SK-N-SH treated with all-trans-retinoic acid at 6 μM for 48 hours (cell line): ENCODE results near the gene ARHGDIG.
"Not testable (repeated sequence)": the region's sequence is repeated elsewhere in the genome, so short reads cannot be mapped to it uniquely, and the experiment has no call there.

Experiments used
- ATAC-seq: fragments of 200-7000 bp; cut with Tn5 transposase; 3 replicates; pipeline ENCODE4 v1.9.1; 2020; ENCODE audit warnings: mild to moderate bottlenecking, moderate library complexity
- ARNTL ChIP-seq: fragments of 450-650 bp; formaldehyde crosslinking; IDR thresholded peaks from 2 replicates; pipeline ENCODE4 v1.5.0; 2020; ENCODE audit warnings: low read depth, mild to moderate bottlenecking, moderate library complexity, borderline replicate concordance
- BACH2 ChIP-seq: fragments of 250-450 bp; sonication (Bioruptor Pico); IDR thresholded peaks from 2 replicates; pipeline ENCODE4 v1.9.0; 2021; ENCODE audit warnings: mild to moderate bottlenecking, borderline replicate concordance
- CREB5 ChIP-seq: fragments of 250-450 bp; sonication (Bioruptor Pico); IDR thresholded peaks from 2 replicates; pipeline ENCODE4 v1.5.1; 2020; ENCODE audit warnings: low read depth, mild to moderate bottlenecking, moderate library complexity
- CSDC2 ChIP-seq: fragments of 250-450 bp; sonication (Bioruptor Pico); IDR thresholded peaks from 2 replicates; pipeline ENCODE4 v1.5.0; 2020; ENCODE audit warnings: mild to moderate bottlenecking, moderate library complexity
- ESRRG ChIP-seq: fragments of 250-450 bp; sonication (Bioruptor Pico); IDR thresholded peaks from 2 replicates; pipeline ENCODE4 v1.6.1; 2021; ENCODE audit warnings: mild to moderate bottlenecking
- ISL1 ChIP-seq: fragments of 250-450 bp; sonication (Bioruptor Pico); IDR thresholded peaks from 2 replicates; pipeline ENCODE4 v2.1.2; 2022; ENCODE audit warnings: mild to moderate bottlenecking, moderate library complexity
- OSR1 ChIP-seq: fragments of 250-450 bp; sonication (Bioruptor Pico); IDR thresholded peaks from 2 replicates; pipeline ENCODE4 v1.8.0; 2022; ENCODE audit warnings: moderate library complexity, mild to moderate bottlenecking, inconsistent platforms
- POU6F1 ChIP-seq: fragments of 250-450 bp; sonication (Bioruptor Pico); IDR thresholded peaks from 2 replicates; pipeline ENCODE4 v1.8.0; 2021; ENCODE audit warnings: low read depth, mild to moderate bottlenecking, moderate library complexity, borderline replicate concordance
- PPARA ChIP-seq: fragments of 250-450 bp; sonication (Bioruptor Pico); IDR thresholded peaks from 2 replicates; pipeline ENCODE4 v1.5.0; 2020; ENCODE audit warnings: mild to moderate bottlenecking, borderline replicate concordance
- SNAI2 ChIP-seq: fragments of 250-450 bp; sonication (Bioruptor Pico); IDR thresholded peaks from 2 replicates; pipeline ENCODE4 v1.5.0; 2020; ENCODE audit warnings: mild to moderate bottlenecking, moderate library complexity
- TCF4 ChIP-seq: fragments of 250-450 bp; sonication (Bioruptor Pico); IDR thresholded peaks from 2 replicates; pipeline ENCODE4 v1.8.0; 2021; ENCODE audit warnings: mild to moderate bottlenecking, moderate library complexity, borderline replicate concordance
- TOX ChIP-seq: fragments of 250-450 bp; sonication (Bioruptor Pico); IDR thresholded peaks from 2 replicates; pipeline ENCODE4 v1.8.0; 2021; ENCODE audit warnings: mild to moderate bottlenecking, moderate library complexity, borderline replicate concordance
- TSHZ2 ChIP-seq: fragments of 250-450 bp; sonication (Bioruptor Pico); IDR thresholded peaks from 2 replicates; pipeline ENCODE4 v1.5.0; 2020; ENCODE audit warnings: mild to moderate bottlenecking, moderate library complexity
- ZC3H10 ChIP-seq: fragments of 250-450 bp; sonication (Bioruptor Pico); IDR thresholded peaks from 2 replicates; pipeline ENCODE4 v1.5.1; 2021; ENCODE audit warnings: mild to moderate bottlenecking, moderate library complexity
- ZFP3 ChIP-seq: fragments of 250-450 bp; sonication (Bioruptor Pico); IDR thresholded peaks from 2 replicates; pipeline ENCODE4 v1.5.0; 2020; ENCODE audit warnings: mild to moderate bottlenecking, moderate library complexity
- ZFP30 ChIP-seq: fragments of 450-650 bp; formaldehyde crosslinking; IDR thresholded peaks from 2 replicates; pipeline ENCODE4 v1.5.0; 2022; ENCODE audit warnings: mild to moderate bottlenecking, moderate library complexity
- ZNF565 ChIP-seq: fragments of 450-650 bp; formaldehyde crosslinking; conservative IDR thresholded peaks from 2 replicates; pipeline ENCODE4 v1.5.0; 2020; ENCODE audit warnings: low read depth, mild to moderate bottlenecking, moderate library complexity
- ZNF8 ChIP-seq: fragments of 450-650 bp; formaldehyde crosslinking; IDR thresholded peaks from 2 replicates; pipeline ENCODE4 v1.5.0; 2020; ENCODE audit warnings: mild to moderate bottlenecking, moderate library complexity
- TF ChIP-seq, protein P1 (sequence below): fragments of 250-450 bp; sonication (Bioruptor Pico); IDR thresholded peaks from 2 replicates; pipeline ENCODE4 v1.8.0; 2020; ENCODE audit warnings: mild to moderate bottlenecking, moderate library complexity, borderline replicate concordance
- TF ChIP-seq, protein P2 (sequence below): fragments of 250-450 bp; sonication (Bioruptor Pico); IDR thresholded peaks from 2 replicates; pipeline ENCODE4 v1.5.1; 2021; ENCODE audit warnings: mild to moderate bottlenecking, moderate library complexity

The ARHGDIG gene

GRCh38 chr16:253833-254232, 26.6 kb upstream of the ARHGDIG start:
- no peak for ATAC-seq
- TF ChIP-seq, protein P1, sequence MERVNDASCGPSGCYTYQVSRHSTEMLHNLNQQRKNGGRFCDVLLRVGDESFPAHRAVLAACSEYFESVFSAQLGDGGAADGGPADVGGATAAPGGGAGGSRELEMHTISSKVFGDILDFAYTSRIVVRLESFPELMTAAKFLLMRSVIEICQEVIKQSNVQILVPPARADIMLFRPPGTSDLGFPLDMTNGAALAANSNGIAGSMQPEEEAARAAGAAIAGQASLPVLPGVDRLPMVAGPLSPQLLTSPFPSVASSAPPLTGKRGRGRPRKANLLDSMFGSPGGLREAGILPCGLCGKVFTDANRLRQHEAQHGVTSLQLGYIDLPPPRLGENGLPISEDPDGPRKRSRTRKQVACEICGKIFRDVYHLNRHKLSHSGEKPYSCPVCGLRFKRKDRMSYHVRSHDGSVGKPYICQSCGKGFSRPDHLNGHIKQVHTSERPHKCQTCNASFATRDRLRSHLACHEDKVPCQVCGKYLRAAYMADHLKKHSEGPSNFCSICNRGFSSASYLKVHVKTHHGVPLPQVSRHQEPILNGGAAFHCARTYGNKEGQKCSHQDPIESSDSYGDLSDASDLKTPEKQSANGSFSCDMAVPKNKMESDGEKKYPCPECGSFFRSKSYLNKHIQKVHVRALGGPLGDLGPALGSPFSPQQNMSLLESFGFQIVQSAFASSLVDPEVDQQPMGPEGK = no peak
- TF ChIP-seq ZC3H10 (no peak), TCF4 (no peak), OSR1 (no peak)

- ATAC-seq = no peak
- TF ChIP-seq ZC3H10 (no peak), TOX (no peak), CREB5 (CRISPR knock-in tag) (no peak), CSDC2 (CRISPR knock-in tag) (no peak), SNAI2 (no peak), OSR1 (no peak), ISL1 (CRISPR knock-in tag) (no peak), POU6F1 (CRISPR knock-in tag) (no peak), ZNF565 (CRISPR knock-in tag) (no peak), BACH2 (CRISPR knock-in tag) (no peak), PPARA (CRISPR knock-in tag) (no peak)
- TF ChIP-seq, protein P2, sequence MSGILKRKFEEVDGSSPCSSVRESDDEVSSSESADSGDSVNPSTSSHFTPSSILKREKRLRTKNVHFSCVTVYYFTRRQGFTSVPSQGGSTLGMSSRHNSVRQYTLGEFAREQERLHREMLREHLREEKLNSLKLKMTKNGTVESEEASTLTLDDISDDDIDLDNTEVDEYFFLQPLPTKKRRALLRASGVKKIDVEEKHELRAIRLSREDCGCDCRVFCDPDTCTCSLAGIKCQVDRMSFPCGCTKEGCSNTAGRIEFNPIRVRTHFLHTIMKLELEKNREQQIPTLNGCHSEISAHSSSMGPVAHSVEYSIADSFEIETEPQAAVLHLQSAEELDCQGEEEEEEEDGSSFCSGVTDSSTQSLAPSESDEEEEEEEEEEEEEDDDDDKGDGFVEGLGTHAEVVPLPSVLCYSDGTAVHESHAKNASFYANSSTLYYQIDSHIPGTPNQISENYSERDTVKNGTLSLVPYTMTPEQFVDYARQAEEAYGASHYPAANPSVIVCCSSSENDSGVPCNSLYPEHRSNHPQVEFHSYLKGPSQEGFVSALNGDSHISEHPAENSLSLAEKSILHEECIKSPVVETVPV (CRISPR knock-in tag) = no peak
These were observed 25.9 kb upstream of the ARHGDIG start for GRCh38 chr16:254461-254860.

DNA sequence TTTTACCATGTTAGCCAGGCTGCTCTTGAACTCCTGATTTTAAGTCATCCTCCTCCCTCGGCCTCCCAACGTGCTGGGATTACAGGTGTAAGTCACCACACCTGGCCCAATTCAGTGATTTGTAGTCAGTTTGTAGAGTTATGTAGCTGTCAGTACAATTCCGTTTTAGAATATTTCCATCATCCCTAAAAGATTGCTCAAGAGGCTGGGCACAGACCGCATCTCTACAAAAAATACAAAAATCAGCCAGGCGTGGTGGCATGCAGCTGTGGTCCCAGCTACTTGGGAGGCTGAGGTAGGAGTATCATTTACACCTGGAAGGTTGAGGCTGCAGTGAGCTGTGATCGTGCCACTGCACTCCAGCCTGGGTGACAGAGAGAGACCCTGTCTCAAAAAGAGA, 25.2 kb upstream of the ARHGDIG start:
- no peak for ATAC-seq
- no peak for TF ChIP-seq TOX
- TF ChIP-seq ZFP30 (CRISPR knock-in tag) = no peak
- TF ChIP-seq POU6F1 (CRISPR knock-in tag) = no peak
- TF ChIP-seq ZC3H10 = no peak
- TF ChIP-seq ZFP3 (CRISPR knock-in tag) = no peak
- no peak for TF ChIP-seq TCF4
- TF ChIP-seq OSR1 = no peak
- no peak for TF ChIP-seq BACH2 (CRISPR knock-in tag)
- no peak for TF ChIP-seq ZNF565 (CRISPR knock-in tag)
- no peak for TF ChIP-seq ZNF8 (CRISPR knock-in tag)

DNA sequence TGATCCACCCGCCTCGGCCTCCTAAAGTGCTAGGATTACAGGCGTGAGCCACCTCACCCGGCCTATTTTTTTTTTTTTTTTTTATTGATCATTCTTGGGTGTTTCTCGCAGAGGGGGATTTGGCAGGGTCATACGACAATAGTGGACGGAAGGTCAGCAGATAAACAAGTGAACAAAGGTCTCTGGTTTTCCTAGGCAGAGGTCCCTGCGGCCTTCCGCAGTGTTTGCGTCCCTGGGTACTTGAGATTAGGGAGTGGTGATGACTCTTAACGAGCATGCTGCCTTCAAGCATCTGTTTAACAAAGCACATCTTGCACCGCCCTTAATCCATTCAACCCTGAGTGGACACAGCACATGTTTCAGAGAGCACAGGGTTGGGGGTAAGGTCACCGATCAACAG, 22.3 kb upstream of the ARHGDIG start:
- not testable (repeated sequence) for ATAC-seq

GRCh38 chr16:259226-259625, 21.2 kb upstream of the ARHGDIG start:
- no peak for ATAC-seq
- TF ChIP-seq ZC3H10 (no peak), PPARA (CRISPR knock-in tag) (no peak), TOX (no peak), SNAI2 (no peak), ESRRG (CRISPR knock-in tag) (no peak), CSDC2 (CRISPR knock-in tag) (no peak), ISL1 (CRISPR knock-in tag) (no peak), ARNTL (no peak), TSHZ2 (CRISPR knock-in tag) (no peak), POU6F1 (CRISPR knock-in tag) (no peak)
- TF ChIP-seq, protein P1 = no peak
